ENCODE measurements around the gene ADAMTS19.

DNA sequence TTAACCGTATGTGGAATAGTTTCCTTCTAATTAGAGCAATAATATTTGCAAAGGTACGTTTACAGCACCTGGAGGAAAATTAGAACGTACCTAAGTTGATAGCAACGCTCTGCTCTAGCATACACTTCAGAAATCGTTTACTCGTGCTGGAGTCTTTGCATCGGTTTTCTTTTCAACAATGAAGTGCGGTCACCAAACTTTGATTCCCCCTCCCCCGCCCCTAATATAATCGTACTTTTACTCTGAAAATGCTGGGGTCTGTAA, 506 bp downstream of the ADAMTS19 start:
- no peak for TF ChIP-seq GATA2 (IDR thresholded peaks at IDR 0.05; ENCODE audit: low read depth, low read length)
- TF ChIP-seq GATA3 (IDR thresholded peaks at IDR 0.05; ENCODE audit: low read depth, low read length), result no peak

Measured in SH-SY5Y (cell line).